A673 (cell line): Measurements from ENCODE around the gene MYPOP.

Source experiments
- EZH2 ChIP-seq: fragments of 200-600 bp; sonication (generic); IDR thresholded peaks from 2 replicates; pipeline ENCODE4 v1.6.1; 2017; ENCODE audit warnings: borderline replicate concordance, low read depth, mild to moderate bottlenecking, mixed read lengths, antibody characterized with exemption, low read length; ENCODE audit not compliant: poor library complexity, severe bottlenecking
- TF ChIP-seq, protein P1 (sequence below): fragments of 300-800, 200-600 bp; sonication (generic); conservative IDR thresholded peaks from 2 replicates; pipeline ENCODE4 v1.5.1; 2017; ENCODE audit warnings: low read depth, mild to moderate bottlenecking, antibody characterized with exemption, low read length, moderate library complexity, mixed read lengths

DNA sequence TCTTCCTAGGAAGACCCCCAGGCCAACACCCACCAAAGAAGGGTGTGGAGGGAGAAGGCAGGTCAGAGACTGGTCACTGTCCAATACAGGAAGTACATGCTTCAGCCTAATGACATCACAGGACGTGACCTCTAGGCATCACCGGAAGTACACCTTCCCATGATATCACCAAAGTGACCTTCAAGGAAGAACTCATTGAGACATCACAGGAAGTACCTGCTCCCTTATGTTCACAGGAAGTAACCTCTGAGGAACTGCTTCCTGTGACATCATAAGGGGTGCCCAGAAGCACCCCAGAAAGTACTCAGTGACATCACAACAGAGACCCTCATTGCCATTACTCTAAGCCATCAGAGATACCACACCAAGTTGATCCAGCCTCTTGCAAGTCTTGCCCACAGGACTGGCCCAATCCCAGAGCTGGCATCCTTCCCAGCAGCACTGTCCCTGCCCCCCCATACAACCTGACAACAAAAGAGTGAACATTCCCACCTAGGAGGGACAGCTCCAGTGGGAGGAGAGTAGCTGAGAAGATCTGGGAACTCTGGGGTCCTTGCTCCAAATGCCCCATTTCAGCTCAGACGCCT, 36.4 kb upstream of the MYPOP start:
- TF ChIP-seq, protein P1, sequence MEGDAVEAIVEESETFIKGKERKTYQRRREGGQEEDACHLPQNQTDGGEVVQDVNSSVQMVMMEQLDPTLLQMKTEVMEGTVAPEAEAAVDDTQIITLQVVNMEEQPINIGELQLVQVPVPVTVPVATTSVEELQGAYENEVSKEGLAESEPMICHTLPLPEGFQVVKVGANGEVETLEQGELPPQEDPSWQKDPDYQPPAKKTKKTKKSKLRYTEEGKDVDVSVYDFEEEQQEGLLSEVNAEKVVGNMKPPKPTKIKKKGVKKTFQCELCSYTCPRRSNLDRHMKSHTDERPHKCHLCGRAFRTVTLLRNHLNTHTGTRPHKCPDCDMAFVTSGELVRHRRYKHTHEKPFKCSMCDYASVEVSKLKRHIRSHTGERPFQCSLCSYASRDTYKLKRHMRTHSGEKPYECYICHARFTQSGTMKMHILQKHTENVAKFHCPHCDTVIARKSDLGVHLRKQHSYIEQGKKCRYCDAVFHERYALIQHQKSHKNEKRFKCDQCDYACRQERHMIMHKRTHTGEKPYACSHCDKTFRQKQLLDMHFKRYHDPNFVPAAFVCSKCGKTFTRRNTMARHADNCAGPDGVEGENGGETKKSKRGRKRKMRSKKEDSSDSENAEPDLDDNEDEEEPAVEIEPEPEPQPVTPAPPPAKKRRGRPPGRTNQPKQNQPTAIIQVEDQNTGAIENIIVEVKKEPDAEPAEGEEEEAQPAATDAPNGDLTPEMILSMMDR = no peak
- no peak for TF ChIP-seq EZH2
